HG03280 (cell line): ENCODE results near the gene PCTP.
A peak's percentile ranks its signal among the peaks of the same experiment; 100 is the strongest.

Experiments
- ATAC-seq: cut with Tn5 transposase; IDR thresholded peaks from one replicate; pipeline ENCODE4 v1.9.1; 2021; ENCODE audit warnings: mild to moderate bottlenecking, moderate library complexity; ENCODE audit not compliant: unreplicated experiment

PCTP gene

GRCh38 chr17:55750750-55751657 is at the start of gene PCTP:
Gene PCTP (plus strand): TSS chr17:55751051. CDS start chr17:55751104, 53 bp downstream.
- ATAC-seq = peak; percentile 99

- no peak for ATAC-seq
These were observed 48.7 kb upstream of the PCTP start for GRCh38 chr17:55702150-55702549.

GRCh38 chr17:55704401-55704800 is 46.5 kb upstream of the PCTP start:
- no peak for ATAC-seq

- no peak for ATAC-seq
These were observed 45.0 kb upstream of the PCTP start for GRCh38 chr17:55705847-55706246.

GRCh38 chr17:55706808-55707773 is 43.8 kb upstream of the PCTP start:
- no peak for ATAC-seq

- ATAC-seq = no peak
These were observed 42.5 kb upstream of the PCTP start for GRCh38 chr17:55708175-55708974.

DNA sequence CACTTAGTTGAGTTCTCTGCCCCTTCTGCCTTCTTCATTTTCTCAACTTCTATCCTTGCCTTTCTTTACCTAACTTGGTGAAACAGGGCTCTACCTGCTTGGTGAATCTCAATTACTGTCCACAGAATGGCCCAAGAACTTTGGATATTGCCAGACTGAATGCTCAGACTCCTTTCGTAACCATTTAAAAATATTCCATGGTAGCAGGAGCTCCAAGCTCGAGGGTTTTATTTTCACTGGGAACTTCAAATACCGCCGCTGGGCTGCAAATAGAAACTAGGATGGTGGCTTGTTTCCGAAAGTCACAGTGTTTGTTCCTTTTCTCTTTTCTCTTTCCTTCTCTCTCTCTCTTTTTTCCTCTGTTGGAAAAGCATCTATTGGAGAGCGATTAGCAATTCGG is 41.4 kb upstream of the PCTP start:
- no peak for ATAC-seq

DNA sequence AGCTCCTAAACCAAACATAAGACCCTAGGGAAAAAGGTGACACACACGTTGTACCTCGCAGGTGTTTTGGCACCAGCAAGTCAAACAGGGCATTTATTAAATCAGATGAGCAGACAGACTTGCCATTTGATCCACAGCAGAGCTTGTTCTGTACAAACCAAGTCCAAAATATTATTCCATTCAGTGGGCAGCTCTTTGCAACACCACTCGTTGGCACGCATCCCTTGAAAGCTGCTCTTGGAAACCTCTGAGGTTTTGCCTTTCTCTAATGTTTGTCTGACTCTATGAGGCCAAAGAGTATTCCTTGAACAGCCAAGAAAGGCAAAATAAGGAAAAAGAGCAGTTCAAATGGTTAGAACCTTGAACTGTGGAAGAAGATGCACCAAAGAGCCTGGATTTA is 40.9 kb upstream of the PCTP start:
- ATAC-seq = no peak

DNA sequence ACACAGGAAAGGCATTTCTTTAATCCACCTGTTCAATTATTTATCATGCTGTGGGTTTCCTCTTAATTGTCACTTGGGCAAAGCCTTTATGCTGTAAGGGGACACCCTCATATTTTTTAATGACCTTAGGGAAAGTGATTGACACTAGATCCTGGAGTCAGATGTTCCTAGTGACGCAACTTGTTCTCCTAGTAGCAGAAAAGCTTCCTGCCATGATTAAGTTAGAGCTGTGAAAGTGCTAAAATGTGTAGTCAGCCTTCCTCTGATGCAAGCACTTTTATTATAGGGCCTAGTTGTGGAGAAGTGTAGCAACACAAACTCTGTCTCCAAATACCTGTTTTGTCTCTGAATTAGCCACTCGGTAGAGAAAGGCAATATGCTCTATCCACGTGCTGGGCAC is 40.4 kb upstream of the PCTP start:
- no peak for ATAC-seq

DNA sequence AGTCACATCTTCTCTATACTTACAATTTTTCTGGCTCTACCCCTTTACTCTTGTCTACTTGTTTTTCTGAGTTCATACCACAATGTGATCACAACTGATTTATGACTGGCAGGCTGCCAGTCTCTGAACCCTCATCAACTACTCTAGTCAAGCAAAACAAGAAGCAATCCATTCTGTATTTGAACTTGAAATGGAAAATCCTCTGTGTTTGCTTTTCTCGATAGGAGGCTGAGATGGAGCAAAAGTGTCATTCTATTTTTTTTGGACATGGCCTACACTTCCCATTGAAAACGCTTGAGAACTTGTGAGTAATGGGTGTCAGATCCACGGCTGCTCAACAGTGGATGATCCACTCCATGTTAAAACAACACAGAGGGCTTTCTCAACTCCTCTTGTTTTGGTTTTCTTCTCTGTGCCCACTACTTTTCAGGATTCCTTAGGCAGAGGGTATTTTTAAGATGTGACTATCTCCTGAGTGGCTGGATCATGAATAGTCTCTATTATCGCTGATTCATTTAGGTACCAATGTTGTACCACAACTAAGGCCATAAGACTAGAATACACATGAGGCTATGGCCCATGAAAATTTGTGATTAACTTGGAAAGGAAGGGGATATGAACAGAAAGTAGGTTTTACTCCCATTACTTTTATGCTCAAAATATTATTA is 39.9 kb upstream of the PCTP start:
- ATAC-seq = no peak

DNA sequence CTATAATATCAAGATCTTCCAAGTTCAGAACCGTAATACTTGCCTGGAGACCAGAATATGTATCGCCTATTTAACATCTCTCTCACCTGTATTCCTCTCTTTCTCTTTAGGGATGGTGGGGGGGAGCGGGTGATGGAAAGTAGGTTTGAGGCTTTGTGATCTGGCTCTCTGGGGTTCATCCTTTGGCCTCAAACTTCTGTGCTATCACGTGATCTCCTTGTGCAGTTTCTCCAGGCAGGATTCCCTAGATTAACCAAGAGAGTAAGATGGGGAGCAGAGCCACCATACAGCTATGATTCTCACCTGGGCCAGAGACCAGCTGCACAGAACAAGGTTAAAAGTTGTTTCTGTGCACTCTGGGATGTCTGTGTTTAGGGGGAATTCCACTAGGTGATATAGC is 33.4 kb upstream of the PCTP start:
- no peak for ATAC-seq

DNA sequence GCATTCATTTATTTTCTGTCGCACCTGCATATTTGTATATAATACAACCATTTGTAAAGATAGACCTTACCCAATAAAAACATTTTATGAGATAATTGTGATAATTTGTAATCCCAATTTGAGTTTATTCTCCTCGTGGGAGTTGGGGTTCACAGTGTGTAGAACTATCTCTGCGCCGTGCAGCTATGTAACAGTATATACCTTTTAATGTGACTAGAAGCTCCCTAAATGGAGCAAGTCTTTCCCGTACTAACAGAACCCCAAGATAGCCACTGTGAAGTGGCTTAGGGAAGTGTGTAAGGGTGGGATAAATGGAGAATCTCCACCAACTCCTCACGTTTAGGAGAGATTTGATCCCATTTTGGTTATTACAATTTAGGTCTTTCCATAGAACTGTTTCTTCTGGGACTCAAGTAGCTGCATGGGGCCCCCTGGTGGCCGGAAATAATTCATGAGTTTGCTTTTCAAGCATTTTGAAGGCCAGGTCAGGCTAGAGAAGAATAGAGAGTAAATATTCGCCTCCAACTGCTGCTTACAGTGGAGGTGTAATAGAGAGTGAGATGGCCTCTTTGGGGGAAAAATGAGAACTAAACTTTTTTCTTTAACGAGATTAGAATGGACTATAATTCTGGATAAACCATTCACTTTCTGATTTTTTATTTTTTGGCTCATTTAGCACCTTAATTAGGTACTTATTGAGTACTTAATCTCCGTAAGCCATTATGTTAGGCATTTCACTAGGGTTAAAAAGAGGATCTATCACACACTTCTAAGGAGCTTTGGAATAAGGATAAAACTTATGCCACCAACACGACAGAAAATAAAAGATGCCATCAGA is 32.7 kb upstream of the PCTP start:
- no peak for ATAC-seq

DNA sequence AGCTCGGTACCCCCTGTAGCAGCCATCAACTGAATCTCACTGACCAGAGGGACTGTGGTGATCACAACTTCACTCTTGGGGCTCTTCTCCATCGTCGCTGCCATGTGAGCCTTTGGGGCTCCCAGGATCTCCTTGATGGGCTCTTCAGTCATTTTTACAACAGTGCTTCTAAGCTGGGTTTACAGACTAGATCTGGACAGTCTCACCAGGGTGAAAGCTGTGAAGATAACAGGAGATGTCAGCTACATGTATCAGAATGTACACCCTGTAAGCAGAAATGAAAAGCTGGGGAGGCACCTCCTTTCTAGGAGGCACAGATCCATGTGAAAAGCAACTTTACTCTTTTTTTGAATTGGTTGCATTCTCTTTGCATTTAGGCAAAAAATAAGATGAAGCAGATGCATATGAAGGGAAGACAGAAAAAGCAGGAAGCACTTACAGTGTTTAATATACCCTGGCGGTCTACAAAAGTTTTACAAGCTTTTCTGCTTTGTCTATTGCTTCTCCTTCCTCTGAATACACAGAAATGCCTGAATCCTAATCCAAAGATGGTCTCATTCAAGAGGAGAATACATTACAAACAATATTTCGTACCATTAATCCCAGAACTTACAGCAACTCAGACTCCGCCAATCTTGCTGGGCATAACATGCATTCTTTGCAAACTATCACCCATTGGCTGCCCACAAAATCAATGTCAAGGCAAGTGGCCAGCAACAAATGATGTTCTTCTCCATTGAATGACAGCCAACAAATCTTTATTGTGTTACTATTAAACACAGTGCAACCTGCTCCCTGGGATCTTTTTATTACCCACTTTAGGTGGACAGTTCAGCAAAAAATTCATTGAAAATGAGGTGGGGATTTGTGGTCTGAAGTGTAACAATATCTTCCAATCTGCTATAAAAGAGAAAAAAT is 29.7 kb upstream of the PCTP start:
- no peak for ATAC-seq

DNA sequence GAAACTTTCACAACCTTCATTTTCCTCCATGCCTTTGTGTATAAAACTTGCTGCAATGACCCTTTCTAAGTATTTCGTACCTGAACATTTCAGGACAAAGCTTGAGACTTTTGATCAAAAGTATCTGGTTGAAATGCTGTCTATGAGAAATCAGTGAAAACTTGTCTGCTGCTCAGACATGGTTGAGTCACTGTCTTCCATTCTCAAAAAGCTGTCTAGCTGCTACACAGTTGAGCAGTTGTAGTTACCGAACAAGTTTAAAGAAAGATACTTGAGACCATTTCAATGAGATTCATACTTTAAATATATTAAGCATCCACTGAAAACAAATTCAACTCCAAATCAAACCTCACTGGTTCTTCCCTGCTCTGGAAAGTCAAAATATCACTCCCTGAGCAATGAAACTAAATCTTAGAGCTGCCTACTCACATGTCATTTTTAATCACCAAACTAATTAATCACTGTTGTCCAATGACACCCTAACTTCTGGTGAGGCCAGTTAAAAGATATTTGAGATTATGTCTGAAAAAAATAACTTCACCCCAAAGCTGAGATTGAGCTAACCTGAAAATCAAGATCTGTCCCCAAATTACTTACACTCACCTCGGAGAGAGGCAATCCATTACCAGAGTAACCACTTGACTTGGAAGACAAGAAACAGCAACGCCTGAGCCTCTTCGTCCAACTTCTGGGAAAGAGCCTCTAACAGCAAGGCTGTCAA is 28.7 kb upstream of the PCTP start:
- ATAC-seq = no peak

DNA sequence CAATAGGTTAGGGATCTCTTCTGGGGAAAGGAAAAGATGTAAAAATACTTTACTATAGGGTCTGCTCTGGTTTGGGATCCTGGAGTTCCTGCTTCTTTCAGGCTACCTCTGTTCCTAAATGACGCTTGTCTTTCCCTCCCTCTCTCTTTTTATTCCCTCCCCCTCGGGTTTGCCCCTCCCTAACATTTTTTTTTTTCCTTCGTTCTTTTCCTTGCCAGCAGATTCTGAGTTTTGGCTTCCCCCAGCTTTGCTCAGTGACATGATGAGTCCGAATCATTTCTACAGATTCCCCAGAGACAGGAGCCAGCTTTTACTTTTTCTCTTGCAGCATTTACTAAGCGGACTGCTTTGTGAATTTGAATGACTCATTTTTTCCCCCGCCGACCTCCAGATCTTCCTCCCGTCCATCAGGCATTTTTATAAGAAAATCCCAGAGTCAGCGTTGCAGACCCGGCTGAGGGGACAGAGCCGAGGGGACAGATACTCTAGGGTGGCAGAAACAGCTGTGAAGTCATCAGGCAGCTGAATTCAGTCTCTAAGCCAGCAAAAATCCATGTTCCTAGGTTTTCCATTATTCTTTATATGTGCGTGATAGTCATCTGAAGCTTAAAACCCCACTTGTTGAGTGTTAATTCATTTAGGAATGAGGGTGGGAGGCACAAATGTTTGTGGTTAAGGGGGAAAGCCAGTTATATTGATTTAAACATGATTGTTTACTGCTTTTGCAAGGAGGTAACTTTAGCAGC is 27.9 kb upstream of the PCTP start, which contains the start of gene TMEM100:
TSS of gene TMEM100 (minus strand) at position 123 of the 746 bp plus-strand sequence. CDS start 1,794 bp downstream, outside the sequence.
- ATAC-seq = no peak

DNA sequence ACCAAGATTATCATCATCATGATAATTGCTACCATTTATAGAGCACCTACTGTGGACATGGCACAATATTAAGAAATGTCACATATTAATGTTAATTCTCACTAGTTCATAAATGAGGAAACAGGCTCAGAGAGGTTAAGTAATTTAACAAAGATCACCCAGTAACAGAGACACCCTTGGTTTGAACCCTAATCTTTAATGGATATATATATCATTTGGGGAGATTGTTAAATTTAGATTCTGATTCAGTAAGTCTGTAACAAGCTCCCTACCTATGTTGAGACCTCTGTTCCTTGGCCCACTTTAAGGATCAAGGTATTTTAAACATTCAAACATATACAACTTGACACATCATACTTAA is 27.4 kb upstream of the PCTP start:
- ATAC-seq = no peak

DNA sequence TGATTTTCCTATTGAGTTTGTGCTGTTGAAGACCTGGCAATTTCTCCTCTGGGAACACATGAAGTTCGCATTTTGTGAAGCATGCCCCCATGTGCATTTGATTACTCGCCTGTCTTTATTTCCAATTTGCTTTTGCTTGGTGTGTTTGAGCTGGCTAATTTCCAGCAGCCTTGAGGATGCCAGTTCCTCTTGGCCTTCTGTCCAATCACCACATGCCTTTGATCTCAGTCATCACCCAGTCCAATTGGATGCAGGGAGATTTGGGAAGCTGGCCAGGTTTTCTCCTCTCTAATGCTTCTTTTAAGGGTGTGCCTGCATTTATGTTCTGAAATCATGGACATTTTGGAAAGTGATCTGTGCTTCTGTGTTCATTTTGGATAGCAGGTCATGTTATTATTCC is 24.4 kb upstream of the PCTP start:
- no peak for ATAC-seq
